H9 (cell line): ENCODE data around the gene MACROD1. TPM values are rescaled to one million over a fixed set of nuclear protein-coding genes. Genes with fewer than 3 reads are reported as not detected.

Source experiments
- DNase-seq: peaks from one replicate; pipeline ENCODE4 v3.0.0-alpha.2; 2017
- H2AFZ ChIP-seq: one replicate; pipeline ENCODE4 v1.6.1; 2013; ENCODE audit warnings: mild to moderate bottlenecking, low read length, control low read depth, moderate library complexity
- H2AK5ac ChIP-seq: 2 replicates; pipeline ENCODE4 v1.6.1; 2013; ENCODE audit warnings: low read length, control low read depth, mixed read lengths; ENCODE audit not compliant: insufficient read length
- H2BK120ac ChIP-seq: one replicate; pipeline ENCODE4 v1.6.1; 2013; ENCODE audit warnings: low read depth, mild to moderate bottlenecking, low read length, control low read depth, inconsistent platforms; ENCODE audit not compliant: poor library complexity, severe bottlenecking
- H2BK12ac ChIP-seq: 2 replicates; pipeline ENCODE4 v1.6.1; 2013; ENCODE audit warnings: low read length, control low read depth, mixed read lengths, low read depth; ENCODE audit not compliant: insufficient read length
- H2BK15ac ChIP-seq: 2 replicates; pipeline ENCODE4 v1.6.1; 2013; ENCODE audit warnings: low read depth, low read length, control low read depth
- H2BK20ac ChIP-seq: one replicate; pipeline ENCODE4 v1.6.1; 2013; ENCODE audit warnings: low read depth, mild to moderate bottlenecking, low read length, control low read depth, inconsistent platforms; ENCODE audit not compliant: poor library complexity, severe bottlenecking
- H2BK5ac ChIP-seq: 2 replicates; pipeline ENCODE4 v1.6.1; 2013; ENCODE audit warnings: low read length, control low read depth, mixed read lengths; ENCODE audit not compliant: insufficient read length
- H3K14ac ChIP-seq: 2 replicates; pipeline ENCODE4 v1.6.1; 2013; ENCODE audit warnings: low read length, control low read depth; ENCODE audit not compliant: insufficient read depth
- H3K18ac ChIP-seq: 2 replicates; pipeline ENCODE4 v1.6.1; 2013; ENCODE audit warnings: low read depth, mild to moderate bottlenecking, mixed read lengths, low read length, control low read depth; ENCODE audit not compliant: insufficient read length
- H3K23ac ChIP-seq: 2 replicates; pipeline ENCODE4 v1.6.1; 2013; ENCODE audit warnings: low read length, control low read depth, mixed read lengths, low read depth; ENCODE audit not compliant: insufficient read length
- H3K23me2 ChIP-seq: 2 replicates; pipeline ENCODE4 v1.6.1; 2013; ENCODE audit warnings: low read depth, mild to moderate bottlenecking, mixed read lengths, low read length, control low read depth; ENCODE audit not compliant: insufficient read length, poor library complexity, severe bottlenecking
- H3K27ac ChIP-seq: 2 replicates; pipeline ENCODE4 v1.5.1; 2013; ENCODE audit warnings: low read length, control low read depth, mixed read lengths, low read depth; ENCODE audit not compliant: insufficient read length
- H3K27me3 ChIP-seq: 2 replicates; pipeline ENCODE4 v1.6.1; 2013; ENCODE audit warnings: low read length, control low read depth, inconsistent platforms; ENCODE audit not compliant: insufficient read depth
- H3K4ac ChIP-seq: 2 replicates; pipeline ENCODE4 v1.6.1; 2013; ENCODE audit warnings: low read depth, mild to moderate bottlenecking, control low read depth, inconsistent platforms, low read length, moderate library complexity
- H3K4me1 ChIP-seq: 2 replicates; pipeline ENCODE4 v1.6.1; 2013; ENCODE audit warnings: low read length, control low read depth, inconsistent platforms; ENCODE audit not compliant: insufficient read depth
- H3K4me2 ChIP-seq: 2 replicates; pipeline ENCODE4 v1.6.1; 2013; ENCODE audit warnings: low read length, control low read depth, mixed read lengths; ENCODE audit not compliant: insufficient read length, insufficient read depth
- H3K56ac ChIP-seq: 2 replicates; pipeline ENCODE4 v1.6.1; 2013; ENCODE audit warnings: low read depth, mild to moderate bottlenecking, mixed read lengths, low read length, control low read depth; ENCODE audit not compliant: insufficient read length
- H3K79me1 ChIP-seq: 2 replicates; pipeline ENCODE4 v1.6.1; 2013; ENCODE audit warnings: low read depth, mild to moderate bottlenecking, moderate library complexity, low read length, control low read depth, inconsistent platforms; ENCODE audit not compliant: insufficient read depth, poor library complexity, severe bottlenecking
- H3K79me2 ChIP-seq: 2 replicates; pipeline ENCODE4 v1.6.1; 2013; ENCODE audit warnings: low read length, control low read depth, inconsistent platforms; ENCODE audit not compliant: insufficient read depth
- H3K9ac ChIP-seq: 2 replicates; pipeline ENCODE4 v1.6.1; 2013; ENCODE audit warnings: low read length, control low read depth, mixed read lengths; ENCODE audit not compliant: insufficient read length; ENCODE audit errors: extremely low read depth
- H3K9me3 ChIP-seq: one replicate; pipeline ENCODE4 v1.6.1; 2013; ENCODE audit warnings: low read depth, low read length, inconsistent platforms; ENCODE audit not compliant: control insufficient read depth
- H3T11ph ChIP-seq: one replicate; pipeline ENCODE4 v1.6.1; 2013; ENCODE audit warnings: mild to moderate bottlenecking, low read length, control low read depth, inconsistent platforms
- H4K20me1 ChIP-seq: one replicate; pipeline ENCODE4 v1.6.1; 2013; ENCODE audit not compliant: control insufficient read depth, insufficient read length, insufficient read depth
- H4K5ac ChIP-seq: 2 replicates; pipeline ENCODE4 v1.6.1; 2013; ENCODE audit warnings: low read depth, mild to moderate bottlenecking, mixed read lengths, low read length, control low read depth; ENCODE audit not compliant: insufficient read length
- H4K8ac ChIP-seq: replicated peaks from 2 replicates; pipeline ENCODE4 v1.6.1; 2013; ENCODE audit warnings: low read length, control low read depth, mixed read lengths, low read depth; ENCODE audit not compliant: insufficient read length
- H4K91ac ChIP-seq: 2 replicates; pipeline ENCODE4 v1.6.1; 2013; ENCODE audit warnings: low read depth, mild to moderate bottlenecking, moderate library complexity, mixed read lengths, low read length, control low read depth; ENCODE audit not compliant: insufficient read length
- H3K27ac Mint-ChIP-seq, 3 experiments: 2 replicates in 2 of 3; 3 replicates in 1 of 3; pipeline ENCODE4 v1.8.0; 2020 to 2021; ENCODE audit warnings: mixed read lengths in 3 of 3, mild to moderate bottlenecking in 1 of 3, moderate library complexity in 1 of 3
- H3K27me3 Mint-ChIP-seq: 2 replicates; pipeline ENCODE4 v1.8.0; 2021; ENCODE audit warnings: low read depth, mild to moderate bottlenecking, moderate library complexity, mixed read lengths
- H3K36me3 Mint-ChIP-seq, 3 experiments: 2 replicates in 2 of 3; 3 replicates in 1 of 3; pipeline ENCODE4 v1.8.0; 2020 to 2021; ENCODE audit warnings: low read depth in 3 of 3, mixed read lengths in 3 of 3; ENCODE audit not compliant: insufficient read depth in 1 of 3
- H3K4me1 Mint-ChIP-seq, 2 experiments: 2 replicates each; pipeline ENCODE4 v1.8.0; 2020; ENCODE audit warnings: mixed read lengths in 2 of 2
- H3K4me3 Mint-ChIP-seq, 2 experiments: 2 replicates in 1 of 2; 3 replicates in 1 of 2; pipeline ENCODE4 v1.8.0; 2020 to 2021; ENCODE audit warnings: mild to moderate bottlenecking in 2 of 2, mixed read lengths in 2 of 2, moderate library complexity in 1 of 2
- H3K9me3 Mint-ChIP-seq, 2 experiments: 2 replicates in 1 of 2; 3 replicates in 1 of 2; pipeline ENCODE4 v1.8.0; 2020; ENCODE audit warnings: mild to moderate bottlenecking in 2 of 2, mixed read lengths in 2 of 2, moderate library complexity in 1 of 2
- CTCF ChIP-seq: fragments of 200-600 bp; sonication (generic); conservative IDR thresholded peaks from 3 replicates; pipeline ENCODE4 v1.8.0; 2021; ENCODE audit warnings: antibody characterized with exemption, mild to moderate bottlenecking
- WGBS: extraction: QIAGEN DNeasy Blood & Tissue Kit; methylation state at CpG from one replicate; pipeline ENCODE4 v1.1.7; 2013; ENCODE audit warnings: missing lambda C conversion rate, low lambda C conversion rate, mixed read lengths; ENCODE audit not compliant: insufficient read length; ENCODE audit errors: extremely low coverage; 5-methylcytosine and 5-hydroxymethylcytosine counted together
- total RNA-seq: library from RNA; stranded (reverse); gene quantifications from 2 replicates; pipeline ENCODE4 v1.2.1, GENCODE V29; 2021

MACROD1 gene
- total RNA-seq, 1 experiment from 2014 or later, result 21.2 TPM

GRCh38 chr11:64007629-64008282 is 158.2 kb downstream of the MACROD1 start:
- Histone ChIP-seq H3K9me3 (no peaks in the 10 kb centered on the region), H2BK20ac (no peak overlapping the region), H3K23ac (no peak overlapping the region), H2BK5ac (no peak overlapping the region), H3K4me1 (no peaks in the 10 kb centered on the region), H4K91ac (no peak overlapping the region), H3K4me2 (peak overlapping the region; percentile 77), H3K79me2 (no peaks in the 10 kb centered on the region), H3T11ph (no peak overlapping the region), H3K56ac (no peak overlapping the region), H3K14ac (no peak overlapping the region; the same call in 1 of the 2 replicates), H3K4ac (no peak overlapping the region), H2BK15ac (no peak overlapping the region), H3K23me2 (peaks cover 11% of the 10 kb centered on the region), H2AFZ (no peak overlapping the region), H2BK12ac (no peak overlapping the region), H3K18ac (no peak overlapping the region), H3K27ac (no peak overlapping the region), H3K27me3 (peaks cover 32% of the 10 kb centered on the region; the same call in 1 of the 2 replicates), H4K8ac (no peak overlapping the region), H3K9ac (no peak overlapping the region), H4K5ac (no peak overlapping the region), H3K79me1 (no peaks in the 10 kb centered on the region), H4K20me1 (no peaks in the 10 kb centered on the region), H2BK120ac (no peak overlapping the region), H2AK5ac (no peak overlapping the region)
- TF ChIP-seq CTCF, result peak; percentile 54
- Mint-ChIP-seq H3K4me3 (peak overlapping the region; percentile 42 to 79), H3K36me3 (peaks cover 2 to 10% (median 4%) of the 10 kb centered on the region in 3 experiments; a peak in 5 of 7 replicates), H3K27me3 (peaks cover 95% of the 10 kb centered on the region), H3K4me1 (peaks cover 14 to 24% of the 10 kb centered on the region in 2 experiments), H3K9me3 (peaks cover 9 to 14% of the 10 kb centered on the region in 2 experiments; a peak in 2 of 5 replicates), H3K27ac (no peak overlapping the region)
- peak; percentile 77 for DNase-seq
- no CpG with 5 or more reads among the region's 40 CpGs for WGBS
